DMS79 treated with DMSO at 0.1 percent for 48 hours (cell line): ENCODE data around the gene UNC5B.

ENCODE experiments used
- DNase-seq: peaks from one replicate; lab custom pipeline; 2025; lab: John Stamatoyannopoulos, UW

Gene UNC5B

DNA sequence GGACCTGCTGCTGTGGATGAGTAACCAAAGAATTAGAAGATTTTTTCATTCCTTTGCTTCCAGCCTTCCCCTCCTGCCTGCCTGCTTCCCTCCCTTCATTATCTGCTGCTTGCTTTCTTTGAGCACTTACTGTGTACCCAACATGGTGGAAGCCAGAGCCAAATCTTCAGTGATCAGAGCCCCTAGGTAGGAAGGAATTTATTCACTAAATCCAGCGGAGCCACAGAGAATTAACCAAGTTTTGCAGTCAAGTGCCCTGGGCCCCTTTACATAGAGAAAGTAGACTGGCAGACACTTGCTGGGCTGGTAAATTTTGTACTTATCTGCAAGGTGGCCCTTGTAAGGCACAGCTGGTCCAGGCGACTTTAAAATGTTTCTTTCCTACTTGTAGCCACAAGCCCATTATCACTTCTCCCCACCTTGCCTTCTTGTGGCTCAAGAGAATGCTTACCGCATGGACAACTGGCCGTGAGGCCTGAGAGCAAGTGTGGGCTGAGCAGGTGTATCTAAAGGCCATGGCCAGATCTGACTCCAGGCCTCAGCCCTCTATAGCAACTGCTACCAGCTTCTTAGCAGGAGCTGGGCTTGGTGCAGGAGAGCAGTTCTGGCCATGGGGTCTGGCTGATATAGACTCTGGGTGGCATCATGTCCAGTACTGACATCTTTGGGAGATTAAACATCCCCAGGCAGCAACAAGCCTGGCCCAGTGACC, 11.1 kb downstream of the UNC5B start:
- DNase-seq: no peak

DNA sequence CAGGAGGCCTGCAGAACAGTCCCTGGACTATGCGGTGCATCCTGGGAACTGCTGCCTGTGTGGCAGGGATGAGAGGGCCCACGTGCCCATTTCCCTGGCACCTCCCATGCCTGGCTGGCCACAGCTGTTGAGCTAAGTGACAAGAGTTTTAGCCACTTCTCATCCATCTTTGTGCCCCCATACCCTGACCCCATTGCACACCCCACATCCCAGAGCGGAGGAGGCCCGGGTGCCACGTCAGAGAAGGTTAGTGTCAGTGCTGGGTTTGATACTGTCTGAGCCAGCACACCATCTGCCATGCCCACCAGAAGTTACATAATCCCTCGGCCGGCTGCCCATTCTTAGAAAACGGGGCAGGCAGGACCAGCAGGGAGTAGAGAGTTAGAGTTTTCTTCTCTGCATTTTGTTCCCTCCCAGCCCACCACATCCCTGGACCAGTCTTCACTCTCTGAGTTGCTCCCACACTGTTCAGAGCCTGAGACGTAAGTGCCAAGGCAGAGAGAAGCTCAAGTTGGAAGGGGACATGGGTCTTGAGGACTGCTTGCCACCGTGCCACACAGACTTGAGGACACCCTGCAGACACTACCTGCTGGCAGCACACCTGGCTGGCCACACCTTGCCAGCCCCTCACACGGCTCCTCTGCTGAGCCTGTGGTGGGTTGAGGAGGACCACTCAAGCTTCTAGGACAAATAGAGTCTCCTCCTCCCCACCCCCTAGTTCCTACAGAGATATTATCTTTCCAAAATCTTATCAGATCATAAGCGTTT, 13.1 kb downstream of the UNC5B start:
- DNase-seq: no peak

DNA sequence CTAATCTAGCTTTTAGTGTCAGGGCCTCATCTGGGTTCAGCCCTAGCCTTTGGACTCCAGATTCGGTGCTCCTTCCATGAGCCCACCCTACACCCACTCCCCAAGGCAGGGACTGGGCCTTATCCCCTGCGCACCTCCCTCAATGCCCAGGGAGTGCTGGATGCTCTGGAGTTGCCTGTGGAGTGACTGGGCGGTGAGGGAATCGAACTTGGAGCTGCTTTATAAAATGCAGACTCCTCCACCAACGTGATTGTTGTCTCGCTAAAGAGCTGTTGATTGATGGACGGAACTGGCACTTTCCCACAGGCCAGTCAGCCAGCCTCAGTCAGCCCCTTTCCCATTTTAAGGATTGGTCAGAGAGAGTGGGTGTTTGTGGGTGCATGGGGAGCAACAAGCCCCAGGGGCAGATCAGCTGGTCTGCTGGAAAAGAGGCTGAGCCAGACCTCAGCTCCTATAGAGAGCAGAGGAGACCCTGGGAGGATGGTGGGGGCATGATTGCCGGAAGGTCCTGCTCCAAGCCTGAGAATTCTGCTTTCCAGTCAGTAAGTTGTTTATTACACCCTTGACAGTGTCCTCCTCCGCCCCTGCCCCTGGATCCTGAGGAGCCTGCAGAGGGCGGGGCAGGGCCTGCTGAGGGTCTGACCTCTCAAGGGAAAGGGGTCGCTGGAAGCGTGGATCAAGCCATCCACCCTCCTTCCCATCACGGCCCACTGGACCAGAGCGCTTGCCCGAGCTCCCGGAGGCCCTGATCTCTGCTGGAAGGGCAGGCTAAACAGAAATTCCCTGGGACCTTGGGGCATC, 16.7 kb downstream of the UNC5B start:
- DNase-seq: no peak

DNA sequence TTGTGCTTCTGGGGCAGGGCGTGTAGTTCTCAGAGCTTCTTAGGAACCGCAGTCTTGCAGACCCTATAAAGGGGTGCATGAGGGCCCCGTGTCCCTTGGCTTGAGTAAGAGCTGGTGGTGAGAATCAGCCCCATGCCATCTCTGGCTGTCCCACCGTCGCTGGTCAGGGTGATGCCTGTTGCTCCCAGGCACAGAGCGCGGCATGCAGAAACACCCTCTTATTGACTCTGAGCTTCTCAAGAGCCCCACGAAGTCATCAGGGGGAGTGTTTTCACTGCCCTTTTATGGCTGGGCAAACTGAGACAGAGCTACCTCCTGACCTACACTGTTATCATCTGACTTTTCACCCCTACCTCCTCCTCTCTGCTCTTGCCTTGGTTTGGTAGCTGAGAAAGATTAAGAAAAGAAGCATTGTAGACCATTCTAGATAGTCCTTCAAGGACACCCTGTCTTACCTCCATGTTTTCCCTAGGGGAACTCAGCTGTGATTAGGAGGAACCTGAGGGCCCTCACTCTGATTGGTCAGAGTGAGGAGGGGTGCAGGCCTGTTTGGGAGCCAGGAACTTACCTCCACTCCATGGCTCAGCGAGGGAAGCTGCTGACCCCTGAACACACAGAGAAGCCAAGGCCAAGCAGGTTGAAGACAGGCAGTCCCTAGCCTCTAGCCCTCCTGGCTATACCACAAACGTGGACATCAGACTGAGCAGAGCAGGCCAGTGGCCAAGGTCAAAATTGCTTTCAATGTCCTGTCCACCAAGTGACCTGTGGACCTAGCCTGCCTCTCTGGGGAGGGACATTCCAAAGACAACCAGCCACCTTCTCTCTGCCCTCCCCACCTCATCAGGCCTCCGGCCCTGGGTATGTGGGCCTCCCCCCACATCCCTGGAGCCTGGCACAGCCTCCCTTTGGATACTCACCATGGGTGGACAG, 17.6 kb downstream of the UNC5B start:
- no peak for DNase-seq

DNA sequence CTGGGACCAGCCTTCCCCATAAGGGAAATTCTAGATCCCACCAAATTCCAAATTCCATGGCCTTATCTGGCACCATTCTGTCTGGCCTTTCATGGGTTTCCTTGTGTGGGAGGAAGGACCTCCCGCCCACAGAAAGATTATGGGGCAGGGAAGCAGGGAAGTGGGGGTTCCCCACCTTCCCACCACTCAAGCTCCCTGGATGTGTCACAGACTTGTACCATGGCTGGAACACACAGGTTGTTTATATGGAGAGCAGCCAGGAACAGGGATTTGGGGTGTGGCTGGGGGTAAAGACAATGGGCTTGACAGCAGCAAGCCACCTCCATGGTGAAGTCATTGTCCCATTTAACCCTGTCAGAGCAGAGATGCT, 18.3 kb downstream of the UNC5B start:
- no peak for DNase-seq

DNA sequence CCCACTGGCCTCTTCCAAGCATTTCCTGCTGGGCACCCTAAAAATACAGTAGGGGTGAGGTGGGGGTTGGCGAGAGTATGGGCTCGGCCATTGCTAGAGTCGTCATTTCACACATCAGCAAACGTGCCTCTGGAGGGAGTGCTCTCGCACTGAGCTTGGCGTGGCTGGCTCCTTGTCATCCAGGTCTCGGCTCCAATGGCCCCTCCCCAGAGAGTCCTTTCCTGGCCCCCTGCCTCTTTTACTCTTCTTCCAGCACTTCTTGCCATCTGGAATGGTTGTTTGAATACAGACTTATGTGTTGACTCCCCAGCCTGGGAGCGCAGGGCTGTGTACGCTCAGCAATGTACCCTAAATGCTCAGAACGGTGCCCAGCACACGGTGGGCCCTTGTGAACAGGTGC, 18.8 kb downstream of the UNC5B start:
- DNase-seq: no peak

DNA sequence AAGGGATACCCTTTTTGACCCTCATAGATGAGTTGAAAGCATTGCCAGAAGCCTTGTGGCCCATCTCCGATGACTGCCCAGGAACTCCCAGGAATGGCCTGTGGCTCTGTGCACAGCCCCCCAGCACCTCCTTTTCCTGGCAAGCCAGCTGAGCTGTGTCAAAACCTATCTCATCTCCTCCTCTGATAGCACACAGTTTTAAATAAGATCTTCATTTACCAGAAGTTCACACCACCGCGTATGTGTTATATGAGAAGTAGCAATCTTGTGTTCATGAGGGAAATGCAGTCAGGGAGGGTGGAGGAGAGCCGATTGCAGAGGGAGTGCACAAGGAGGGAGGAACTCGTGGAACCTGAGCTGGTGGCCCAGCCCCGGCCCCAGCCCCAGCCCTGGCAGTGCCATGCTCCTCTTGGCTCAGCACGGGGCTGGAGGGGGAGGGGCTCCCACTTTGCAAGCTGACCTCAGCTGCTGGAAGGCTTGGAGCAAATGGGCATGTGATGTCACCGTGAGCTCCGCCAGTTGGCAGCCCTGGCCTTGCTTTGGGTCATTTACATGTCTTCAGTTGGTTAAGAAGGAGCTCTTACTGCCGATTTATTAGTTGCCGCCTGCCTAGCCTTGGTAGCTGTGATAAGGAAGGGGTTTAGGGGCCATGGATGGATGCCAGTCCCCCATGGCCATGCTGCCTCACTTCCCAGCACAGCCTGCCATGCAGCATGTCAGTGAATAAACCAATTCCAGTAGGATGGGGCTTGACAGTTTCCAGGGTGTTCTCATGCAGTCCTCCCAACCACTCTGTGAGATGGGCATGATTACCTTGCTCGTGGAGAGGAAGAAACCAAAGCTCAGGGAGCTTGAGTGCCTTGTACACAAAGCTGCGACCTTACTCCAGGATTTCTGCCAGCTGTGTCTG, 20.0 kb downstream of the UNC5B start:
- DNase-seq: peak; percentile 72

DNA sequence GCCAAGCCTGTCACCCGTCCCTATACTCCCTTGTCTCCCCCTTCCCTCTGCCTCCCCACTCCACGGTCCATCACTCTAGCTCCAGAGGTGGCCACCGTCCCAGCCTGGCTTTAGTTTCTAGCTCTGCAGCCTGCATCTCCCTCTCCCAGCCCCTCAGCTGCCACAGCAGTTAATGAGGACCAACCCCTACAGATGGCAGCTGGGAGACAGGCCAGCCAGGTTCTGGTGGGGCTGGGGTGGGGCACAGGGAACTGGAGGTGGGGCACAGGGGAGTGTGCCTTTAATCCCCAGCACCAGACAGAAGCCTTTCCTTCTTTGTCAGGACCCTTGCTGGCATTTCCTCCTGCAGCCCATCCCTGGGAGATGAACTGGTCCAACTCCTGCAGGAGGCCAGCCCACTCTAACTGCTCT, 21.1 kb downstream of the UNC5B start:
- DNase-seq: no peak

DNA sequence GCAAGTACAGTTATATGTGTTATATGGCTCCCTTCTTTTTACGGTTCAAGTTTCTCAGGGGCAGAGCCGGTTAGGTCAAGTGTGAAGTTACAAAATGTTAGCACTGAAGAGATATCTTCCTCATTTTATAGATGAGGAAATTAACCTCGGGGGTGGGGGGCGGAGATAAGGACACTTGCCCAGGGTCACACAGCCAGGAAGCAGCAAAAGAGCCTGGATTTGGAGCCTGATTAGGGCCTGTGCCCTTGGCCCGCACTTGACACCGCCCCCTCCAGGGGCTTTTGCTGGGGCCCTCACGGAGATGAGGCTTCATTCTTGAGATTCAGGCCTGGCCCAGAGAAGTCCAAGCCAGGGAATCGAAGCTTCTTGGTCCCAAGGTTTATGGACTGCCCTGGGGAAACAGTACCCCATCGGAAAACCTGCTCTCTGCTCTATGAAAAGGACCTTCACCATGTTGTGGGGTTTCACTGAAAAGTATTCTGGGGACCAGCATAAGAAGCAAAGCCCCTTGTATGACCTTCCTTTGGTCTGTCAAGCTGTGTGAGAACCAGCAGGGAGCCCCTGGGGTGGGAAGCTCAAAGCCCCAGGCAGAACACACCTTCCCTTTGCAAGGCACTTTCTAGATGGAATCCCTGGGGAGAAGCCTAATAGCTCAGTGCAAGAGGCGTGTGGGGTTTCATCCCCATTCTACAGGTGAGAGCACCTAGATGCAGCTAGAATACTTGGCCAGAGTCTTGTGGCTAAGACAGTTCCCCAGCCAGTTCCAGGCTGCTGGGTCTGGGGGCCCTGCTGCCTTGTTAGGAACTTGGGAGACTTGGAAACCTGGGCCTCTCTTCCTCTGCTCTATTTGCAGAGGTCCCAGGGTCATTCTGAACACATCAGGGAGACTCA, 21.9 kb downstream of the UNC5B start:
- no peak for DNase-seq

DNA sequence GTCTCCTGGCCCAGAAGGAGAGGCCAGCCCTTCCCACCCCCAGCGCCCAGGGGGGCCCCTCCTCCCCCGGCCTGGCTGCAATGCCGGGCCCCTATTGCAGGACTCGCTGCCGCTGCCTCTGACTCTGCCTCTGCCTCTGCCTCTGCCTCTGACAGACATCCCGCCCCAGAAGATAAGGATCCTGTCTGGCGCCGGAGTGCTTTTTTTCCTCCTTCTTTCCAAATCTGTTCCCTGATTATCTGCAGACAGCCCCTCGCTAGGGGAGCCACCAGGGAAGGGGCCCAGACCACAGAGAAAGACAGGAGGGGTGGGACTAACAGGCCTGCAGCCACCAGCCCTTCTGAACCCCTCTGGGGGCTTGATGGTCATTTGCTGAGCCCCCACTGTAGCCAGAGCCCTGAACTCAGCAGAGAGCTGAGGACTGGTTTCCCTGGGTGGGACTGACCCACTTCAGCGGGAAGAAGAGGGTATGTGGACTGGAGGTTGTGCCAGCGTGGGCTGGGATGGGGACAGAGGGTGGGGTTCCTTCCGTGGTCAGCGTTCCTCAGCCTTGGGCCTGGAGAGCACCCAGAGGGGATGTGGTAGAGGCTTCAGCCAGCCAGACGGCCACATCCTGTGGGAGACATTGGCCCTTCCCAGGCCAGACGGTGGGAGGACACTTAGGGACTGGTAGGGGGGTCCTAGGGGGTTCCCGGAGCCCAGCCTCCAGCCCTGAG, 22.8 kb downstream of the UNC5B start:
- DNase-seq: no peak

DNA sequence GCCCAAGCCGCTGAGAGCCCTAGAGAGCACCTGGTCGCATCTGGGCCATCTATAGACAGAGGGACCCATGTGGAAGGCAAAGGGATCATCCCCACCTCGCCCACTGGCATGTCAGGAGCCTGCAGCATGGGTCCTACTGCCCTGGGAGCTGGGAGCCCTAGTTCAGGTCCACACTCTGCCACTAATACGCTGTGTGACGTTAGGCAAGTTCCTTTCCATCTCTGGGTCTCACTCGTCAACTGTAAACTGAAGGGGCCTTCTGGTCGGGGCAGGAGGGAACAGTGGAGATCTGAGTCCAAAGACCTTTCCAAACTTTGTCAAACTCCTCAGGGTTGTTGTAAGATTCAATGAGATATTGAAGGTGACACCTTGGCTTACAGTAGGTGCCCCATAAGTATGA, 23.4 kb downstream of the UNC5B start:
- DNase-seq: no peak

DNA sequence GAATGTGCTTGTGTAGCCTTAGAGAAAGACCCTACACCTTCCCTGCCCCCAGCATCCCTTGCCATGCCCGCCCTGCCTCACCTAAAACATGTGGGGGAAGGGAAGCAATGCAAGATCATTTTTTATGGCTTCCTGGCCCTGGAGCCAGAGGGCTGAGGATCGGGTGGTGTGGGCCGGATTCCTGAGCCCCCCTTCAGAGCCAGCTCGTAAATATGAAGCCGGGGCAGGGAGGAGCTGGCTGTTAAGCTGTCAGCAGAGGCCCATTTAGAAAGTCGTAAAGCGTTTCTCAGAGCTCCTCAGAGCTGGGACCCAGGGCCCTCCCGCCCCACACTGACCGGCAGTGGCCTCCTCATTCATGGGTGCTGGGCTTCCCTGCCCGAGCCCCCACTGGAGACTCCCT, 23.9 kb downstream of the UNC5B start:
- no peak for DNase-seq

DNA sequence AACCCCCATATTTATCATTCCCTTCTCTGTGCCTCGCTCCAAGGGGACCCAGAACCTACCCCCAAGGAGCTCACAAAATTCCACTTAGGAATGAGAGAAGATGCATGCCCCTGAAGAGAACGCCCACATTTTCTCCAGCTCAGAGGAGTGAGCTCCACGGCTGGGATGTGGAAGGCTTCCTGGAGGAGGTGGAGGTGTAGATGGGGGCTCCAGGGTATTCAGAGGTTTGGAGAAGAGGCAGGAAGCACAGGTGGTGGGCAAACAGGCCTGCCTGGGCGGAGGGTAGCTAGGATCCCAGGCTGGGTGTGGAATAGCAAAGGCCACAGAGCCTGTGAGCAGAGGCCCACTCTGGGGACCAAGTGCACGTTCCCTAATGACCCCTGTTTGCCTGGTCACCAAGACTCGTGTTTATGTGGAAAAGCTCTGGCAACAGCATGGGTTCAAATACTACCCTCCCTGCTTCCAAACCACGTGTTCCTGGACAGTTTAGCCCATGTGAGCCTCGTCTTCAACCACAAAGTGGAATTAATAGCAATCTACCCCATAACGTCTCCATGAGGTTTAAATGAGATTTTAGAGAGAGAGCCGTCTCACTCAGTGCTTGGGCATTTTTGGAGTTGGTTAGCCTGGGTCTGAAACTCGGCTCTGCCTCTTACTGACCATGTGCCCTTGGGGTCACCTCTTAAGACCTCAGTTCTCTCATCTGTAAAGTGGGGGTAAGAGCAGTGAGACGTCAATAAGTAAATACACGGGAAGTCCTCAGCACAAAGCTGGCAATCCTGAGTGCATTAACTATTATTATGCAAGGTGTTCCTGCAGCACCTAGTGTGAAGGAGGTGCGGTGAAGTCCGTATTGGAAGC, 24.7 kb downstream of the UNC5B start:
- DNase-seq: no peak

DNA sequence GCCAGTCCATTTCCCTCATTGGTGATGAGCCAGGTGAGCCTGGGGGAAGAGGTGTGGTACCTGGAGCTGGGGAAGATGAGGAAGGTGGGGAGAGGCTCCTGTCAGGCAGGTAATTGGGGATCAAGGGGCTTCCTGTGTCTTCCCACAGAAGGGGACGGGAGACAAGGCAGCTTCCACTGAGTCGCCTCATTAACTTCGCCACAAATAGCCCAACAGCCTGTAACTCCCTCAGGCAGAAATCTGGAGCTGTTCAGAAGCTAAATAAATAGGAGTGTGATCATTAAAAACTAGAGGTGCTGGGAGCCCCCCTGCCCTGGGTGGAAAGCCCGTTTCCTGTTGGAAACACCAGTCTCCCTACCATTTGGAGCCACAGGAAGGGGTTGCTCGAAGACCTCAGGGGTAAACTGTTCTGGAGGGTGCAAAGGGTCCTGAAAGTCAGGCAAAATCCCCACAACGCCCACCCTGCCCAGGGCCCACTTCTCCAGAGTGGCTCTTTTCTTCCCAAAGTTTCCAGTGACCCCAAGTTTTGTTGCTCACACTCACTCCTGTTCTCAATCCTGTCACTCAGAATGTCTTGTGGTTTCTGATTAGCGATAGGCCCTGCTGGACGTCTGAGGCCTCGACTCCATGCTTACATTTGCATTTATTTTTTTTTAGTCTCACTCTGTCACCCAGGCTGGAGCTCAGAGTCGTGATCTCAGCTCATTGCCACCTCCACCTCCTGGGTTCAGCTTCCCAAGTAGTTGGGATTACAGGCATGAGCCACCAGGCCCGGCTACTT, 25.7 kb downstream of the UNC5B start:
- DNase-seq: no peak

DNA sequence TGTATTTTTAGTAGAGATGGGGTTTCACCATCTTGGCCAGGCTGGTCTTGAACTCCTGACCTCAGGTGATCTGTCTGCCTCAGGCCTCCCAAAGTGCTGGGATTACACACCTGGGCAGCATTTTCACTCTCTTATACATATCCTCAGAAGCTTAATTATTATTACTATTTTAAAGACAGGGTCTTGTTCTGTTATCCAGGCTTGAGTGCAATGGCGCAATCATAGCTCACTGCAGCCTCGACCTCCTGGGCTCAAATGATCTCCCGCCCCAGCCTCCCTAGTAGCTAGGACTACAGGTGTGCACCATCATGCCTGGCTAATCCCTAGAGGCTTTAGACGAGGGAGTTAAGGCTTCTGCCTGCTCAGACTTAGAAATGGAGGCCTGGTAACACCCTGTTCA, 26.3 kb downstream of the UNC5B start:
- DNase-seq: no peak

DNA sequence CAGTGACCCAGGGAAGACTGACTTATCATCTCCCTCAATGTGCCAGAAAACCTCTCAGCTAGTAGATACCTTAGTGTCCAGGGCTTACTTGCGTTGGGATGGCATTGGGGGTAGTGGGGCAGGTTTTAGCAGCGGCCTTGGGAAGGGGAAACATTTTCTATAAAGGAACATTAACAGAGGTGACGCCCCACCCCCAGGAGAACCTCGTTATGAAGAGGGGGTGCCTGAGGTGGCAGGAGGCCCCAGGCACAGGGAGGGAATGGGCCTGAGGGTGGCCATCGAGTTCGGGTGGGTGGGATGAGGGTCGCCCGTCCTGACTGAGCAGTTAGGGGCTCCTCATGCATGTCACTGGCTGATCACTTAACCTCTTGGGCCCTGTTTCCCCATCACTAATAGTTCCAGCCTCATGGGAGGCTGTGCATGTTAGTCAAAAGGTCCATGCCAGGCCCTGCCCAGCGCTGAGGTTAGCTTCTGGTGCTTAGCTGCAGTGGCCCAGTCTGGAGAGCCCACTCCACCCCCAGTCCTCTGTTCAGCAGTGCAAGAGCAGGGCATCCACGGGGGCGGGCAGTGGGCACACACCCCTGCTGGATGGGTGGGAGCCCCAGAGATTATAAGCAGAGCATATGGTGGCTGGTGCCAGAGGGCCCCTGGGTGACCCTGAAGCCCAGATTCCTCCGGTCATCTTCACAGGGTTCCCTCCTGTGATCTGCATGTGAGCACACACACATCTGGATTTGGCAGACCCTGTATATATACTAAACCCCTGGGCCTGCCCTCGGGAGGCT, 27.0 kb downstream of the UNC5B start:
- DNase-seq: no peak
